ENCODE results near the gene ITSN1. TPM values are rescaled to one million over a fixed set of nuclear protein-coding genes. Genes with fewer than 3 reads are reported as not detected.
"Not testable (repeated sequence)": the region's sequence is repeated elsewhere in the genome, so short reads cannot be mapped to it uniquely, and the experiment has no call there.

Gene ITSN1
- total and polyA plus RNA-seq, 4 donors: 58.8 to 73.7 (median 63.4) TPM

- DNase-seq (ENCODE audit: low read depth in 4 of 6, low spot score in 6 of 6): no peak
- no peaks in the 10 kb centered on the region for H3K27me3 ChIP-seq (ENCODE audit: control insufficient read depth, insufficient read depth, low read length)
- no peaks in the 10 kb centered on the region for H3K36me3 ChIP-seq (ENCODE audit: control insufficient read depth, insufficient read depth, low read length)
- H3K4me3 ChIP-seq (ENCODE audit: low read depth, low read length): no peak overlapping the region
- no peaks in the 10 kb centered on the region for H3K4me1 ChIP-seq (ENCODE audit: control insufficient read depth, insufficient read depth, low read length)
- no peak overlapping the region for H3K27ac ChIP-seq (ENCODE audit: low read depth, low read length)
- peaks cover 3% of the 10 kb centered on the region for H3K9me3 ChIP-seq (ENCODE audit: control insufficient read depth, insufficient read depth, low read length)
Measured at GRCh38 chr21:33707846-33708245, 65.5 kb downstream of the ITSN1 start.

DNA sequence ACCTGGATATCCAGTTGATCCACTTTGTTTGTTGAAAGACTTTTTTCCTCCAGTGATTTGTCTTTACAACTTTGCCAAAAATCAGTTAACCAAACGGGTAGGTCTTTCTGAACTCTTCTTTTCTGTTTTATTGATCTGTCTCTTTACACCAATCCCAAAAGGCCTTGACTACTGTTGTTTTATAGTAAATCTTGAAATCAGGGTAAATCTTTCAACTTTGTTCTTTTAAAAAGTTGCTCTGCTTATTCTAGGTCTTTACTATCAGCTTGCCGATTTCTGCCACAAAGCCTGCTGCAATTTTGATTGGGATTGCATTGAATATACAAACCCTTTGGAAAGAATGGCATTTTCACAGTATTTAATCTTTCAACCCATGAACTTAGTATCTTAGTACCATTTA is 66.6 kb downstream of the ITSN1 start:
- Histone ChIP-seq H3K9me3 (ENCODE audit: control insufficient read depth, insufficient read depth, low read length) (peaks cover 3% of the 10 kb centered on the region), H3K4me3 (ENCODE audit: low read depth, low read length) (no peak overlapping the region), H3K27me3 (ENCODE audit: control insufficient read depth, insufficient read depth, low read length) (no peaks in the 10 kb centered on the region), H3K4me1 (ENCODE audit: control insufficient read depth, insufficient read depth, low read length) (no peaks in the 10 kb centered on the region), H3K27ac (ENCODE audit: low read depth, low read length) (no peak overlapping the region), H3K36me3 (ENCODE audit: control insufficient read depth, insufficient read depth, low read length) (no peaks in the 10 kb centered on the region)
- no peak for DNase-seq (ENCODE audit: low read depth in 4 of 6, low spot score in 6 of 6)
- WGBS (ENCODE audit: insufficient coverage): no CpG with 5 or more reads among the region's 2 CpGs

DNA sequence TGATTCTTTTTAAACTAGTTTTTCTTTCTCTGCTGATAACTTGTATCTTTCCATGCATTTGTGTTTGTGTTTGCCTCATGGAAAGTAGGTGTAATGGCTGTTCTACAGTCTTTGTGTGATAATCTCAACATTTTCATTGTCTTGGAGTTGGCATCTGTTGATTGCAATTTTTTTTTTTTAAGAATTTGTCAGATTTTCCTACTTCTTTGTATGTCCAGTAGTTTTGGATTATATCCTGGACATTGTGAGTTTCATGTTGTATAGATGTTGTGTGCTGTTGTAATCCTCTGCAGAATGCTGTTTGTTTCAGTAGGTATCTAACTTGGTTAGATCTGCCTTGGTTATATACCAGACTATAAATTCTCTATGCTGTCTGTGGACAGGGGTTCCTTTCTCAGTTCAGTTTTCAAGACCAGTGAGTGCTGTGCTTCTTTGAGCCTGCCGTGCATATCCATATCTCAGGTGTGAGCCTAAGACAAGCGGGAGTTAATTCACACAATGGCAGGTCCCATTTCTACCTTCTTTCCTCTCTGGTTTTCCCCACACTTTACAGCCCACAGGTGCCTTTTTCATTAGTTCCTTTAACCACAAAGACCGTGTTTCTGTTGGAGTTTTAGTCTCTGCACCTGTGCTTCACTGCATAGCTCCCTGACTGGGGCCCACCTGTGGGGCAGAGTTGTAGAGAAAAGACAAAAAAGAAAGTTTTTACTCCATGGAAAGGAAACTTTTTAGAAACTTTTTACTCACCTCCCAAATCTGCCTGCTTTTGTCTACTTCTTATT is 69.9 kb downstream of the ITSN1 start:
- WGBS (ENCODE audit: insufficient coverage): 94% methylated on average over 2 of the region's 3 CpGs
- Histone ChIP-seq H3K4me1 (ENCODE audit: control insufficient read depth, insufficient read depth, low read length) (no peaks in the 10 kb centered on the region), H3K9me3 (ENCODE audit: control insufficient read depth, insufficient read depth, low read length) (peaks cover 3% of the 10 kb centered on the region), H3K4me3 (ENCODE audit: low read depth, low read length) (no peak overlapping the region), H3K36me3 (ENCODE audit: control insufficient read depth, insufficient read depth, low read length) (no peaks in the 10 kb centered on the region), H3K27me3 (ENCODE audit: control insufficient read depth, insufficient read depth, low read length) (no peaks in the 10 kb centered on the region), H3K27ac (ENCODE audit: low read depth, low read length) (no peak overlapping the region)
- no peak for DNase-seq (ENCODE audit: low read depth in 4 of 6, low spot score in 6 of 6)

DNA sequence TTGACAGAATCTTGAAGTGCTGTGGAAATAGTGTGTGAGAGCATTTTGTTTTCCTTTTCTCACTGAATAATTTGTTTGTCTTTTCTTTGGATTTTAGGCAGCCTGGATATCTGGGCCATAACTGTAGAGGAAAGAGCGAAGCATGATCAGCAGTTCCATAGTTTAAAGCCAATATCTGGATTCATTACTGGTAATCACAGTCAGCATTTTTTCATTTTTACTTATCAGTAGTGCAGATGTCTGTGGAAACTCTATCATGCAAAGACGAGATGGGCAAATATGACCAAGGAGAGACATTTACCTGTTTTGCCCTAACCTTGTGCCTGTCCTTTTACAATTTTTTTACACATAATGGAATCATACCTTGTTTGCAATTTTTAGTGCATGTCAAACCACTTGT is 78.8 kb downstream of the ITSN1 start:
- Histone ChIP-seq H3K27ac (ENCODE audit: low read depth, low read length) (no peak overlapping the region), H3K4me1 (ENCODE audit: control insufficient read depth, insufficient read depth, low read length) (no peaks in the 10 kb centered on the region), H3K27me3 (ENCODE audit: control insufficient read depth, insufficient read depth, low read length) (no peaks in the 10 kb centered on the region), H3K4me3 (ENCODE audit: low read depth, low read length) (no peak overlapping the region), H3K36me3 (ENCODE audit: control insufficient read depth, insufficient read depth, low read length) (peaks cover 18% of the 10 kb centered on the region), H3K9me3 (ENCODE audit: control insufficient read depth, insufficient read depth, low read length) (no peaks in the 10 kb centered on the region)
- DNase-seq (ENCODE audit: low read depth in 4 of 6, low spot score in 6 of 6): no peak
- WGBS (ENCODE audit: insufficient coverage): no CpG with 5 or more reads among the region's 2 CpGs

GRCh38 chr21:33729139-33729538 is 86.8 kb downstream of the ITSN1 start:
- not testable (repeated sequence) for DNase-seq (ENCODE audit: low read depth in 4 of 6, low spot score in 6 of 6); H3K9me3 ChIP-seq (ENCODE audit: control insufficient read depth, insufficient read depth, low read length); H3K4me1 ChIP-seq (ENCODE audit: control insufficient read depth, insufficient read depth, low read length); H3K27ac ChIP-seq (ENCODE audit: low read depth, low read length); H3K4me3 ChIP-seq (ENCODE audit: low read depth, low read length); H3K27me3 ChIP-seq (ENCODE audit: control insufficient read depth, insufficient read depth, low read length)
- WGBS (ENCODE audit: insufficient coverage): 100% methylated on average over 1 of the region's 3 CpGs
- peaks cover 10% of the 10 kb centered on the region for H3K36me3 ChIP-seq (ENCODE audit: control insufficient read depth, insufficient read depth, low read length)

DNA sequence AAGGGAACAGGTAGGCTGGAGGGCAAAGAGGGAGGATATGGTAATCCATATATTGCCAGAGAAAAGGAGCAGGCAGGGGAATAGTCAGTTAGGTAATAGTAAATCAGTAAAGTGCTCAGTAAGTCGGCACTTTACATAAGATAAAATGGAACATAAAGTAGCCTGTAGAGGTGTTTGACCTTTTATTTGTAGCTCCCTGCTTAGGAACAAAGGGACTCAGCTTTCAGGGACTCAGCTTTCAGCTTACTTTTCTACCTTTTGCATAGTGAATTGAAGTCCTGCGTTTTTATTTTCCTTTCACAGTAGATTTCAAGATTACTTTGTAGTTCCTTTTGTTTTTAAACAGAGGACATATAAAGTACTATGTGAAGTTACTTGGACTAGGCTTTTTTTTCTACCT is 87.3 kb downstream of the ITSN1 start:
- 57% methylated on average over 1 of the region's 2 CpGs for WGBS (ENCODE audit: insufficient coverage)
- H3K9me3 ChIP-seq (ENCODE audit: control insufficient read depth, insufficient read depth, low read length): no peaks in the 10 kb centered on the region
- H3K27ac ChIP-seq (ENCODE audit: low read depth, low read length): no peak overlapping the region
- H3K4me1 ChIP-seq (ENCODE audit: control insufficient read depth, insufficient read depth, low read length): no peaks in the 10 kb centered on the region
- peaks cover 10% of the 10 kb centered on the region for H3K36me3 ChIP-seq (ENCODE audit: control insufficient read depth, insufficient read depth, low read length)
- H3K27me3 ChIP-seq (ENCODE audit: control insufficient read depth, insufficient read depth, low read length): no peaks in the 10 kb centered on the region
- DNase-seq (ENCODE audit: low read depth in 4 of 6, low spot score in 6 of 6): no peak
- H3K4me3 ChIP-seq (ENCODE audit: low read depth, low read length): no peak overlapping the region

DNA sequence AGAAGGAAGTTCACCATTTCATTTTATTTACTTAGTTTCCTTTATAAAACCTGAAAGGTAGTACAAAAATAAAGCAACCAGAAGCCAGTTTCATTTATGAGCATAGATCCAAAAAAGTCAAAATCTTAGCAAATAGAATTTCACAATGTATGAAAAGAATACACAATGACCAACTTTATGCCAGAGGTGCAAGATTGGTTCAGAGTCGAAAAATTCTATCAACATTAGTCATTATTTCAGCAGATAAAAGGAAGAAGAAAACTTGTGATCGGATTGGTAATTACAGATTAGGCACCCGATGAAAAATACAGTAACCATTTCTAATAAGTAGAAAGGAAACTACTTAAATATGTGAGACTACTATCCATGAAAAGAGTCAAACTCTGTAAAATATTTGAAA is 89.1 kb downstream of the ITSN1 start:
- no peak overlapping the region for H3K27ac ChIP-seq (ENCODE audit: low read depth, low read length)
- no peak for DNase-seq (ENCODE audit: low read depth in 4 of 6, low spot score in 6 of 6)
- no peaks in the 10 kb centered on the region for H3K4me1 ChIP-seq (ENCODE audit: control insufficient read depth, insufficient read depth, low read length)
- H3K4me3 ChIP-seq (ENCODE audit: low read depth, low read length): no peak overlapping the region
- peaks cover 7% of the 10 kb centered on the region for H3K36me3 ChIP-seq (ENCODE audit: control insufficient read depth, insufficient read depth, low read length)
- WGBS (ENCODE audit: insufficient coverage): no CpG with 5 or more reads among the region's 3 CpGs
- H3K27me3 ChIP-seq (ENCODE audit: control insufficient read depth, insufficient read depth, low read length): no peaks in the 10 kb centered on the region
- H3K9me3 ChIP-seq (ENCODE audit: control insufficient read depth, insufficient read depth, low read length): no peaks in the 10 kb centered on the region

DNA sequence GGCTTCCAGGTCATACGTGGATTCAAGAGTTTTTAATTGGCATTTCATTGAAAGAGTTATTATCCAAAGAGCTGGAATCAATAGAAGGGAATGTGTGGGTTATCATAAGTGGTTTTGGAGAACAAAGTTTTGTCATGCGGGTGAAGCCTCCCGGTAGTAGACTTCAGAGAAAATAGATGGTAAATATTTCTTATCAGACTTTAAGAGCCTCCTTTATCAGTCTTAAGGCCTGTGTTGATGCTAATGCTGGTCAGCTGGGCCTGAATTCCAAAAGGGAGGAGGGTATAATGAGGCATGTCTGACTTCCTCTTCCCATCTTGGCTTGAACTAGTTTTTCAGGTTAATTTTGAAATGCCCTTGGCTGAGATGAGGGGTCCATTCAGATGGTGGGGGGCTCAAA is 89.7 kb downstream of the ITSN1 start:
- no peak for DNase-seq (ENCODE audit: low read depth in 4 of 6, low spot score in 6 of 6)

GRCh38 chr21:33733601-33734000 is 91.3 kb downstream of the ITSN1 start:
- H3K27ac ChIP-seq (ENCODE audit: low read depth, low read length): no peak overlapping the region
- H3K9me3 ChIP-seq (ENCODE audit: control insufficient read depth, insufficient read depth, low read length): no peaks in the 10 kb centered on the region
- 100% methylated on average over 1 of the region's 2 CpGs for WGBS (ENCODE audit: insufficient coverage)
- DNase-seq (ENCODE audit: low read depth in 4 of 6, low spot score in 6 of 6): no peak
- peaks cover 10% of the 10 kb centered on the region for H3K36me3 ChIP-seq (ENCODE audit: control insufficient read depth, insufficient read depth, low read length)
- H3K4me3 ChIP-seq (ENCODE audit: low read depth, low read length): no peak overlapping the region
- no peaks in the 10 kb centered on the region for H3K4me1 ChIP-seq (ENCODE audit: control insufficient read depth, insufficient read depth, low read length)
- H3K27me3 ChIP-seq (ENCODE audit: control insufficient read depth, insufficient read depth, low read length): no peaks in the 10 kb centered on the region

More for the DNA sequence above, 89.7 kb downstream of the ITSN1 start:
- H3K27me3 ChIP-seq (ENCODE audit: control insufficient read depth, insufficient read depth, low read length): no peaks in the 10 kb centered on the region
- H3K36me3 ChIP-seq (ENCODE audit: control insufficient read depth, insufficient read depth, low read length): peaks cover 7% of the 10 kb centered on the region
- 91% methylated on average over 1 of the region's 3 CpGs for WGBS (ENCODE audit: insufficient coverage)
- no peak overlapping the region for H3K4me3 ChIP-seq (ENCODE audit: low read depth, low read length)
- H3K4me1 ChIP-seq (ENCODE audit: control insufficient read depth, insufficient read depth, low read length): no peaks in the 10 kb centered on the region
- no peaks in the 10 kb centered on the region for H3K9me3 ChIP-seq (ENCODE audit: control insufficient read depth, insufficient read depth, low read length)
- H3K27ac ChIP-seq (ENCODE audit: low read depth, low read length): no peak overlapping the region

- WGBS (ENCODE audit: insufficient coverage): no CpG with 5 or more reads among the region's 3 CpGs
- H3K4me3 ChIP-seq (ENCODE audit: low read depth, low read length): no peak overlapping the region
- DNase-seq (ENCODE audit: low read depth in 4 of 6, low spot score in 6 of 6): no peak
- H3K27me3 ChIP-seq (ENCODE audit: control insufficient read depth, insufficient read depth, low read length): no peaks in the 10 kb centered on the region
- no peaks in the 10 kb centered on the region for H3K4me1 ChIP-seq (ENCODE audit: control insufficient read depth, insufficient read depth, low read length)
- peaks cover 13% of the 10 kb centered on the region for H3K36me3 ChIP-seq (ENCODE audit: control insufficient read depth, insufficient read depth, low read length)
- H3K9me3 ChIP-seq (ENCODE audit: control insufficient read depth, insufficient read depth, low read length): no peaks in the 10 kb centered on the region
- H3K27ac ChIP-seq (ENCODE audit: low read depth, low read length): no peak overlapping the region
Measured at GRCh38 chr21:33734291-33734690, 92.0 kb downstream of the ITSN1 start.

All from spinal cord (tissue), 10 donors.